Activated CD8-positive, alpha-beta T cell treated with anti-CD3 and anti-CD28 coated beads for 36 hours (primary cell): ENCODE results near the gene INSYN2A. TPM values are rescaled to one million over a fixed set of nuclear protein-coding genes. Genes with fewer than 3 reads are reported as not detected.

Experiments
- ATAC-seq: fragments of 200-7000 bp; cut with Tn5 transposase; one replicate; pipeline ENCODE4 v1.10.0; 2021; ENCODE audit warnings: mild to moderate bottlenecking, moderate library complexity
- CTCF ChIA-PET: fragments of 350-600 bp; sonication (Branson Sonifier 250); formaldehyde crosslinking; loops from one replicate; lab custom pipeline; 2021; ENCODE audit warnings: antibody characterized with exemption; lab: Charles Lee
- POLR2A ChIA-PET: fragments of 350-600 bp; sonication (Branson Sonifier 250); formaldehyde crosslinking; loops from one replicate; lab custom pipeline; 2021; ENCODE audit warnings: antibody characterized with exemption; lab: Charles Lee
- DNase-seq: peaks from one replicate; pipeline ENCODE4 v3.0.0-alpha.2; 2020
- H3K27ac Mint-ChIP-seq: one replicate; pipeline ENCODE4 v1.8.0; 2021; ENCODE audit warnings: mild to moderate bottlenecking, mixed read lengths
- H3K27me3 Mint-ChIP-seq: one replicate; pipeline ENCODE4 v1.8.0; 2021; ENCODE audit warnings: mixed read lengths
- H3K36me3 Mint-ChIP-seq: one replicate; pipeline ENCODE4 v1.8.0; 2021; ENCODE audit warnings: low read depth, mixed read lengths
- H3K4me1 Mint-ChIP-seq: one replicate; pipeline ENCODE4 v1.8.0; 2021; ENCODE audit warnings: low read depth, mixed read lengths
- H3K4me3 Mint-ChIP-seq: one replicate; pipeline ENCODE4 v1.8.0; 2021; ENCODE audit warnings: mild to moderate bottlenecking, moderate library complexity, mixed read lengths
- H3K9me3 Mint-ChIP-seq: one replicate; pipeline ENCODE4 v1.8.0; 2021; ENCODE audit warnings: mixed read lengths
- CTCF ChIP-seq: fragments of 200-600 bp; IDR thresholded peaks from one replicate; pipeline ENCODE4 v1.8.0; 2022; ENCODE audit warnings: antibody characterized with exemption, mild to moderate bottlenecking
- intact Hi-C: fragments of 100-400 bp; cut with micrococcal nuclease; formaldehyde crosslinking; loops from one replicate; pipeline ENCODE4 v1.10.0; 2022
- total RNA-seq, 2 experiments: library from RNA; stranded (reverse); gene quantifications; one replicate each; pipeline ENCODE4 v1.2.3, GENCODE V29; 2021

Gene INSYN2A
- total RNA-seq, 2 experiments from 2014 or later: not detected

DNA sequence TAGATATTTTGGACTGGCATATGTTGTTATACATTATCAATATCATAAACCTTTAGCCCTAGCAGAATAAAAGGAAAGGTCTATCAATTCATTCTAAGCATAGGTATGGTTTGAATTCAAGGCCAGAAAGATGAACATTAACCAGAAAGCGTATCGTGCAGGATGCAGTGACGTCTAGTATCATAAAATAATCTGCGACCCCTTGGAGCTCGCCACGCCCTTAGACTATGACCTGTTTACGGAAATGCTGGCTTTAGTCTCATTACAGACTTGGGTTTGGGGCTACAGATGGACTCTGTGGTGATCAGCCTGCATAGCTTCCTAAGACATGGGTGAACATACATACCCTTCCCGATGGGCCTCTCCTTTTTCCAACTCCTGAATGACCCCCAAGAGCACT is 21.5 kb downstream of the INSYN2A start:
- Mint-ChIP-seq H3K36me3 (no peaks in the 10 kb centered on the region), H3K27ac (no peak overlapping the region), H3K9me3 (no peaks in the 10 kb centered on the region), H3K27me3 (no peaks in the 10 kb centered on the region), H3K4me1 (no peaks in the 10 kb centered on the region), H3K4me3 (no peak overlapping the region)
- no peak for TF ChIP-seq CTCF
- no peak for DNase-seq
- CTCF ChIA-PET: no interaction called here
- no peak for ATAC-seq
- POLR2A ChIA-PET: no interaction called here
- intact Hi-C loops: no loop called here

DNA sequence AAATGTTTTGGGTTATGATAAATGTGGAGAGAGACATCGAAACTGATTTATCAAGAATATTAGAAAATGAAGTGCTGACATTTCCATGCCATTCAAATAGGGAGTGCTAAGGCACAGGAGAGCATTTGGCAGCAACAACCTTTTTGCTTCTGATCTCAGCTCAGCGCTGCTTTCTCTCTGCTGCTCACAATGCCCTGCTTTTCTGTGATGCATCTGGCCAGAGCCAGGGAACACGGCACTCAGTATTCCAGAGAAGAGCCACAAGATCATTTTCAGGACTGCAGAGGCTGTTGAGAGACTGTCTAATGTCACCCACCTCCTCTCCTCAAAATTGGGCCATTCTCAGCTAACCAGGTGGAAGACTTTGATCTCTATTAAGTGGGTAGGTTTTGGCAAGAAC is 28.1 kb downstream of the INSYN2A start:
- DNase-seq (no peak), ATAC-seq (no peak)
- no peak overlapping the region for H3K27ac Mint-ChIP-seq
- H3K4me1 Mint-ChIP-seq: no peaks in the 10 kb centered on the region
- H3K27me3 Mint-ChIP-seq: no peaks in the 10 kb centered on the region
- ChIA-PET POLR2A (no interaction called here), CTCF (no interaction called here)
- no peak overlapping the region for H3K4me3 Mint-ChIP-seq
- H3K36me3 Mint-ChIP-seq: no peaks in the 10 kb centered on the region
- intact Hi-C loops: no loop called here
- no peaks in the 10 kb centered on the region for H3K9me3 Mint-ChIP-seq
- no peak for TF ChIP-seq CTCF

- POLR2A ChIA-PET: no interaction called here
- DNase-seq (no peak), ATAC-seq (no peak)
- intact Hi-C loops: no loop called here
- H3K36me3 Mint-ChIP-seq: no peaks in the 10 kb centered on the region
- no peaks in the 10 kb centered on the region for H3K9me3 Mint-ChIP-seq
- CTCF ChIA-PET: no interaction called here
- H3K27me3 Mint-ChIP-seq: no peaks in the 10 kb centered on the region
- H3K4me3 Mint-ChIP-seq: no peak overlapping the region
- no peaks in the 10 kb centered on the region for H3K4me1 Mint-ChIP-seq
- no peak overlapping the region for H3K27ac Mint-ChIP-seq
- TF ChIP-seq CTCF: no peak
These were observed 33.5 kb downstream of the INSYN2A start for GRCh38 chr10:127162841-127163240.

- DNase-seq (no peak), ATAC-seq (no peak)
- ChIA-PET POLR2A (no interaction called here), CTCF (no interaction called here)
- no peaks in the 10 kb centered on the region for H3K9me3 Mint-ChIP-seq
- TF ChIP-seq CTCF: no peak
- no peak overlapping the region for H3K4me3 Mint-ChIP-seq
- H3K27me3 Mint-ChIP-seq: no peaks in the 10 kb centered on the region
- intact Hi-C loops: no loop called here
- H3K4me1 Mint-ChIP-seq: no peaks in the 10 kb centered on the region
- no peaks in the 10 kb centered on the region for H3K36me3 Mint-ChIP-seq
- no peak overlapping the region for H3K27ac Mint-ChIP-seq
These were observed 34.9 kb downstream of the INSYN2A start for GRCh38 chr10:127161482-127161881.

GRCh38 chr10:127159648-127160245 is 36.6 kb downstream of the INSYN2A start:
- intact Hi-C loops: no loop called here
- POLR2A ChIA-PET: no interaction called here
- no peak for TF ChIP-seq CTCF
- CTCF ChIA-PET: no interaction called here
- Mint-ChIP-seq H3K9me3 (no peaks in the 10 kb centered on the region), H3K27ac (no peak overlapping the region), H3K27me3 (no peaks in the 10 kb centered on the region), H3K4me1 (no peaks in the 10 kb centered on the region), H3K4me3 (no peak overlapping the region), H3K36me3 (no peaks in the 10 kb centered on the region)
- ATAC-seq (no peak), DNase-seq (no peak)
